Hepatocyte (in vitro differentiated cells): ENCODE measurements around the gene VAV2. TPM values are rescaled to one million over a fixed set of nuclear protein-coding genes. Genes with fewer than 3 reads are reported as not detected.

ENCODE experiments used
- DNase-seq: peaks from one replicate; pipeline ENCODE4 v3.0.0-alpha.2; 2016; ENCODE audit warnings: low spot score
- H2AFZ ChIP-seq: fragments of 200-600 bp; sonication (generic); 2 replicates; pipeline ENCODE4 v1.6.0; 2016; ENCODE audit warnings: antibody characterized with exemption, mild to moderate bottlenecking
- H3K27ac ChIP-seq: fragments of 200-600 bp; sonication (generic); 2 replicates; pipeline ENCODE4 v1.5.1; 2016; ENCODE audit warnings: mild to moderate bottlenecking
- H3K27me3 ChIP-seq: fragments of 200-600 bp; sonication (generic); 2 replicates; pipeline ENCODE4 v1.6.1; 2016
- H3K36me3 ChIP-seq: fragments of 200-600 bp; sonication (generic); replicated peaks from 2 replicates; pipeline ENCODE4 v1.5.1; 2016; ENCODE audit warnings: low read depth; ENCODE audit not compliant: insufficient read depth
- H3K4me1 ChIP-seq: fragments of 200-600 bp; sonication (generic); 2 replicates; pipeline ENCODE4 v1.5.1; 2016; ENCODE audit warnings: mild to moderate bottlenecking, moderate library complexity; ENCODE audit not compliant: insufficient read depth
- H3K4me2 ChIP-seq: fragments of 200-600 bp; sonication (generic); 2 replicates; pipeline ENCODE4 v1.6.0; 2016
- H3K4me3 ChIP-seq: fragments of 200-600 bp; sonication (generic); 2 replicates; pipeline ENCODE4 v1.5.1; 2016; ENCODE audit warnings: mild to moderate bottlenecking
- H3K79me2 ChIP-seq: fragments of 200-600 bp; sonication (generic); 2 replicates; pipeline ENCODE4 v1.6.0; 2017; ENCODE audit warnings: mild to moderate bottlenecking
- H3K9me2 ChIP-seq: fragments of 200-600 bp; sonication (generic); replicated peaks from 2 replicates; pipeline ENCODE4 v1.6.0; 2017; ENCODE audit warnings: mild to moderate bottlenecking; ENCODE audit not compliant: insufficient read depth
- H3K9me3 ChIP-seq: fragments of 200-600 bp; sonication (generic); 2 replicates; pipeline ENCODE4 v1.5.1; 2016; ENCODE audit warnings: low read depth, mild to moderate bottlenecking
- H4K20me1 ChIP-seq: fragments of 200-600 bp; sonication (generic); 2 replicates; pipeline ENCODE4 v1.6.0; 2016; ENCODE audit warnings: mild to moderate bottlenecking; ENCODE audit not compliant: insufficient read depth, poor library complexity, severe bottlenecking
- EZH2 ChIP-seq: fragments of 200-600 bp; sonication (generic); IDR thresholded peaks from 2 replicates; pipeline ENCODE4 v1.6.1; 2016; ENCODE audit warnings: antibody characterized with exemption, mild to moderate bottlenecking, borderline replicate concordance
- EZH2phosphoT487 ChIP-seq: fragments of 200-600 bp; sonication (generic); IDR thresholded peaks from one replicate; pipeline ENCODE4 v1.6.1; 2018; ENCODE audit warnings: antibody characterized with exemption, mild to moderate bottlenecking, low read depth, moderate library complexity; ENCODE audit not compliant: unreplicated experiment, severe bottlenecking
- WGBS: methylation state at CpG from one replicate; pipeline ENCODE4 v1.1.6; 2016; ENCODE audit warnings: low lambda C conversion rate; ENCODE audit errors: missing lambda C conversion rate; 5-methylcytosine and 5-hydroxymethylcytosine counted together
- polyA plus RNA-seq: library from polyadenylated mRNA; unstranded; fragments of >200 nt; fragmentation: Nextera tagmentation; extraction: Ambion mirVana; gene quantifications from 2 replicates; pipeline ENCODE4 v1.2.1, GENCODE V29; 2016
- total RNA-seq: library from RNA; depleted of rRNA; stranded (reverse); fragments of >200 nt; gene quantifications from 2 replicates; pipeline ENCODE4 v1.2.3, GENCODE V29; 2014
- TF ChIP-seq, protein P1 (sequence below): fragments of 200-600 bp; sonication (generic); IDR thresholded peaks from 2 replicates; pipeline ENCODE4 v1.5.1; 2016; ENCODE audit warnings: antibody characterized with exemption, mild to moderate bottlenecking; ENCODE audit not compliant: poor library complexity

VAV2 gene
- total and polyA plus RNA-seq, 2 experiments from 2014 or later = 24.9 to 27.7 TPM

- Histone ChIP-seq H3K27me3 (no peaks in the 10 kb centered on the region), H3K9me3 (no peaks in the 10 kb centered on the region), H3K4me2 (no peak overlapping the region), H3K9me2 (no peaks in the 10 kb centered on the region), H3K4me1 (no peaks in the 10 kb centered on the region), H3K4me3 (no peak overlapping the region), H3K36me3 (no peaks in the 10 kb centered on the region), H4K20me1 (no peaks in the 10 kb centered on the region), H3K79me2 (no peaks in the 10 kb centered on the region), H2AFZ (no peak overlapping the region), H3K27ac (no peak overlapping the region)
- 97% methylated on average over 12 of the region's 13 CpGs for WGBS
- TF ChIP-seq, protein P1, sequence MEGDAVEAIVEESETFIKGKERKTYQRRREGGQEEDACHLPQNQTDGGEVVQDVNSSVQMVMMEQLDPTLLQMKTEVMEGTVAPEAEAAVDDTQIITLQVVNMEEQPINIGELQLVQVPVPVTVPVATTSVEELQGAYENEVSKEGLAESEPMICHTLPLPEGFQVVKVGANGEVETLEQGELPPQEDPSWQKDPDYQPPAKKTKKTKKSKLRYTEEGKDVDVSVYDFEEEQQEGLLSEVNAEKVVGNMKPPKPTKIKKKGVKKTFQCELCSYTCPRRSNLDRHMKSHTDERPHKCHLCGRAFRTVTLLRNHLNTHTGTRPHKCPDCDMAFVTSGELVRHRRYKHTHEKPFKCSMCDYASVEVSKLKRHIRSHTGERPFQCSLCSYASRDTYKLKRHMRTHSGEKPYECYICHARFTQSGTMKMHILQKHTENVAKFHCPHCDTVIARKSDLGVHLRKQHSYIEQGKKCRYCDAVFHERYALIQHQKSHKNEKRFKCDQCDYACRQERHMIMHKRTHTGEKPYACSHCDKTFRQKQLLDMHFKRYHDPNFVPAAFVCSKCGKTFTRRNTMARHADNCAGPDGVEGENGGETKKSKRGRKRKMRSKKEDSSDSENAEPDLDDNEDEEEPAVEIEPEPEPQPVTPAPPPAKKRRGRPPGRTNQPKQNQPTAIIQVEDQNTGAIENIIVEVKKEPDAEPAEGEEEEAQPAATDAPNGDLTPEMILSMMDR = no peak
- TF ChIP-seq EZH2 (no peak), EZH2phosphoT487 (no peak)
- DNase-seq = no peak
These were observed 188.4 kb downstream of the VAV2 start for GRCh38 chr9:133803745-133804144.

- Histone ChIP-seq H4K20me1 (no peaks in the 10 kb centered on the region), H3K79me2 (no peaks in the 10 kb centered on the region), H3K27ac (no peak overlapping the region), H3K36me3 (no peaks in the 10 kb centered on the region), H3K4me3 (no peak overlapping the region), H3K27me3 (no peaks in the 10 kb centered on the region), H3K9me2 (no peaks in the 10 kb centered on the region), H2AFZ (no peak overlapping the region), H3K4me1 (no peaks in the 10 kb centered on the region), H3K4me2 (no peak overlapping the region), H3K9me3 (no peaks in the 10 kb centered on the region)
- DNase-seq = no peak
- WGBS = 87% methylated on average over 21 of the region's 21 CpGs
- TF ChIP-seq EZH2phosphoT487 (no peak), EZH2 (no peak)
- TF ChIP-seq, protein P1 = no peak
These were observed 189.0 kb downstream of the VAV2 start for GRCh38 chr9:133803028-133803585.

DNA sequence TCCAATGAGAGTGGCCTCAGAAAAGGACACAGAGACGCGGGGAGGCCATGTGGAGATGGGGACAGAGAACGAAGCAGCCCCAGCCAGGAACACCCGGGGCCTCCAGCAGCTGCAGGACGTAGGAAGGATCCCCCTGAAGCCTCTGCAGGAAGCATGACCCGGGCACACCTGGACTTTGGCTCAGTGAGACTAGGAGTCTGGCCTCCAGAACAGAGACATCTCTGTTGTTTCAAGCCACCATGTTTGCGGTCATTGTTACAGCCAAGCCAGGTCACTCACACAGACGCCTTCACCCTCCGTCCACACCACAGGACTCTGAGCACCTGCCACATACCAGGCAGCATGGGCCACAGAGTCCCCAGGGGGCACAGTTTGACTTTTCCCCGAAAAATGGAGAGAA, 190.4 kb downstream of the VAV2 start:
- TF ChIP-seq, protein P1 = no peak
- TF ChIP-seq EZH2phosphoT487 (no peak), EZH2 (no peak)
- DNase-seq = no peak
- Histone ChIP-seq H3K9me3 (no peaks in the 10 kb centered on the region), H3K4me2 (no peak overlapping the region), H3K4me1 (no peaks in the 10 kb centered on the region), H3K4me3 (no peak overlapping the region), H3K27me3 (no peaks in the 10 kb centered on the region), H4K20me1 (no peaks in the 10 kb centered on the region), H2AFZ (no peak overlapping the region), H3K79me2 (no peaks in the 10 kb centered on the region), H3K27ac (no peak overlapping the region), H3K36me3 (no peaks in the 10 kb centered on the region), H3K9me2 (no peaks in the 10 kb centered on the region)
- 97% methylated on average over 10 of the region's 10 CpGs for WGBS
